ENCODE results near the gene ATP2B1. TPM values are rescaled to one million over a fixed set of nuclear protein-coding genes. Genes with fewer than 3 reads are reported as not detected.

ATP2B1 gene
- total RNA-seq, 2 donors from 2014 or later: 46.9 to 59.8 TPM

GRCh38 chr12:89597210-89597609, 111.4 kb downstream of the ATP2B1 start:
- no peaks in the 10 kb centered on the region for H3K27me3 ChIP-seq
- no peak overlapping the region for H3K27ac ChIP-seq
- H3K4me1 ChIP-seq: no peaks in the 10 kb centered on the region
- no peak for TF ChIP-seq CTCF (IDR thresholded peaks at IDR 0.05)
- no peak for DNase-seq
- H3K36me3 ChIP-seq: no peaks in the 10 kb centered on the region
- no peak overlapping the region for H3K9ac ChIP-seq (ENCODE audit: low read depth in 2 of 2, low read length in 2 of 2)
- H3K9me3 ChIP-seq: no peaks in the 10 kb centered on the region
- H3K4me3 ChIP-seq: no peak overlapping the region
- intact Hi-C loops (cut with DNase I): no loop called here

GRCh38 chr12:89593873-89594272, 114.8 kb downstream of the ATP2B1 start:
- no peaks in the 10 kb centered on the region for H3K27me3 ChIP-seq
- no peak for TF ChIP-seq CTCF (IDR thresholded peaks at IDR 0.05)
- intact Hi-C loops (cut with DNase I): no loop called here

GRCh38 chr12:89593233-89593632, 115.4 kb downstream of the ATP2B1 start:
- no peaks in the 10 kb centered on the region for H3K27me3 ChIP-seq
- H3K4me3 ChIP-seq: no peak overlapping the region
- intact Hi-C loops (cut with DNase I): no loop called here
- no peak overlapping the region for H3K9ac ChIP-seq (ENCODE audit: low read depth in 2 of 2, low read length in 2 of 2)
- no peaks in the 10 kb centered on the region for H3K9me3 ChIP-seq
- TF ChIP-seq CTCF (IDR thresholded peaks at IDR 0.05): no peak
- no peaks in the 10 kb centered on the region for H3K4me1 ChIP-seq
- no peak overlapping the region for H3K27ac ChIP-seq
- no peaks in the 10 kb centered on the region for H3K36me3 ChIP-seq
- DNase-seq: no peak

More at GRCh38 chr12:89593873-89594272, 114.8 kb downstream of the ATP2B1 start:
- Histone ChIP-seq H3K4me1 (no peaks in the 10 kb centered on the region), H3K9me3 (no peaks in the 10 kb centered on the region), H3K36me3 (no peaks in the 10 kb centered on the region), H3K4me3 (no peak overlapping the region), H3K9ac (ENCODE audit: low read depth in 2 of 2, low read length in 2 of 2) (no peak overlapping the region), H3K27ac (no peak overlapping the region)
- no peak for DNase-seq

- Histone ChIP-seq H3K27ac (no peak overlapping the region), H3K9me3 (no peaks in the 10 kb centered on the region), H3K9ac (ENCODE audit: low read depth in 2 of 2, low read length in 2 of 2) (no peak overlapping the region), H3K36me3 (no peaks in the 10 kb centered on the region), H3K4me3 (no peak overlapping the region), H3K4me1 (no peaks in the 10 kb centered on the region), H3K27me3 (no peaks in the 10 kb centered on the region)
- no peak for DNase-seq
- intact Hi-C loops (cut with DNase I): no loop called here
- TF ChIP-seq CTCF (IDR thresholded peaks at IDR 0.05): no peak
Measured at GRCh38 chr12:89589753-89590152, 118.9 kb downstream of the ATP2B1 start.

GRCh38 chr12:89578499-89578898, 130.1 kb downstream of the ATP2B1 start:
- no peak for DNase-seq
- Histone ChIP-seq H3K36me3 (no peaks in the 10 kb centered on the region), H3K27me3 (no peaks in the 10 kb centered on the region), H3K9ac (ENCODE audit: low read depth in 2 of 2, low read length in 2 of 2) (no peak overlapping the region), H3K4me1 (no peaks in the 10 kb centered on the region), H3K9me3 (no peaks in the 10 kb centered on the region), H3K4me3 (no peak overlapping the region), H3K27ac (no peak overlapping the region)
- TF ChIP-seq CTCF (IDR thresholded peaks at IDR 0.05): no peak
- intact Hi-C loops (cut with DNase I): no loop called here

Measured in colonic mucosa (tissue), 4 donors.